ENCODE data around the gene SLC28A2. TPM values are rescaled to one million over a fixed set of nuclear protein-coding genes. Genes with fewer than 3 reads are reported as not detected.

SLC28A2 gene
- total and polyA plus RNA-seq, 9 of the 15 experiments (the other 6 are each of a cell fraction or from before 2014, with no cell fraction given) = 0.03 to 0.04 TPM; not detected in 7

DNA sequence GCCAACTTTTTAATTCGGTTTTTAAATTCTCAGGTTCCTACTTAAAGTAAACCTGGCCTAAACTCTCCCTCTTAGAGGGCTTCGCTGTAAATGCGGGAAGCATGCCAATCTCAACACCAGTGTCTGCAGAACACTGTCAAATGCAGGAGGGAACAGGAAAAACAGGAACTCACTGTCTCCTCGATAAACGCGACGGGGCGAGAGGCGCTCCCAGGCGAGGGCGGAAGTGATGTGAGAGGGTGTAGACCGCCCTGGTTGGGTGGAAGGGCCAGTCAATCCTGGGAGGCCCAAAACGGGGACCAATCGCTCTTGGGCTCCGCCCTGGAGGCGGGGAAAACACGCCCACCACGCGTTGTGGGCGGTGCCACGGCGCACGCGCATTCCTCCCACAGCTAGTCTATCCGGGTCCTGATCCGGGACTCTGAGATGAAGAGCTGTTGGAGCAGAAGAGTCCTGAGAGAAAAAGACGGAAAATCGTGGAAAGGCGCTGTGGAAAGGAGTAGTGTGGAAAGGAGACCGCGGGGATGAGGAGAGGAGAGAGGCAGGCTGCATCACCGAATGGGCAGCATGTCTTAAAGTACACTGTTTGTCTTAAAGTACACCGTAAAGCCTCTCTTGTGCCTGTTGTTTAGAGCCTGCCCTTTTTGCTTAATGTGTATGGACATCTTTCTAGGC, 27.1 kb downstream of the SLC28A2 start (continued):
- TF ChIP-seq, protein P1, sequence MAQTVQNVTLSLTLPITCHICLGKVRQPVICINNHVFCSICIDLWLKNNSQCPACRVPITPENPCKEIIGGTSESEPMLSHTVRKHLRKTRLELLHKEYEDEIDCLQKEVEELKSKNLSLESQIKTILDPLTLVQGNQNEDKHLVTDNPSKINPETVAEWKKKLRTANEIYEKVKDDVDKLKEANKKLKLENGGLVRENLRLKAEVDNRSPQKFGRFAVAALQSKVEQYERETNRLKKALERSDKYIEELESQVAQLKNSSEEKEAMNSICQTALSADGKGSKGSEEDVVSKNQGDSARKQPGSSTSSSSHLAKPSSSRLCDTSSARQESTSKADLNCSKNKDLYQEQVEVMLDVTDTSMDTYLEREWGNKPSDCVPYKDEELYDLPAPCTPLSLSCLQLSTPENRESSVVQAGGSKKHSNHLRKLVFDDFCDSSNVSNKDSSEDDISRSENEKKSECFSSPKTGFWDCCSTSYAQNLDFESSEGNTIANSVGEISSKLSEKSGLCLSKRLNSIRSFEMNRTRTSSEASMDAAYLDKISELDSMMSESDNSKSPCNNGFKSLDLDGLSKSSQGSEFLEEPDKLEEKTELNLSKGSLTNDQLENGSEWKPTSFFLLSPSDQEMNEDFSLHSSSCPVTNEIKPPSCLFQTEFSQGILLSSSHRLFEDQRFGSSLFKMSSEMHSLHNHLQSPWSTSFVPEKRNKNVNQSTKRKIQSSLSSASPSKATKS (CRISPR knock-in tag; IDR thresholded peaks at IDR 0.05) = no peak
- TF ChIP-seq ZNF121 (CRISPR knock-in tag; conservative IDR thresholded peaks at IDR 0.05) (no peak), ZFP36 (IDR thresholded peaks at IDR 0.05; ENCODE audit: low read depth, low read length, partially characterized antibody) (no peak), CHD2 (IDR thresholded peaks at IDR 0.05; ENCODE audit: low read depth, low read length) (peak; percentile 54), RBM25 (IDR thresholded peaks at IDR 0.05; ENCODE audit: low read depth, low read length, severe bottlenecking) (peak; percentile 56), FOS (IDR thresholded peaks at IDR 0.05; ENCODE audit: extremely low read depth, insufficient read length) (peak; percentile 76), IRF2 (CRISPR knock-in tag; IDR thresholded peaks at IDR 0.05) (no peak), ZNF146 (CRISPR knock-in tag; IDR thresholded peaks at IDR 0.05; ENCODE audit: unreplicated experiment) (no peak), HNRNPUL1 (IDR thresholded peaks at IDR 0.05; ENCODE audit: low read length) (no peak), MEIS2 (IDR thresholded peaks at IDR 0.05; ENCODE audit: partially characterized antibody) (peak; percentile 32), KLF1 (tag; IDR thresholded peaks at IDR 0.05) (peak; percentile 68; the same call in 1 of the 2 replicates), ZNF24 (IDR thresholded peaks at IDR 0.05) (no peak)
- TF ChIP-seq, protein P2, sequence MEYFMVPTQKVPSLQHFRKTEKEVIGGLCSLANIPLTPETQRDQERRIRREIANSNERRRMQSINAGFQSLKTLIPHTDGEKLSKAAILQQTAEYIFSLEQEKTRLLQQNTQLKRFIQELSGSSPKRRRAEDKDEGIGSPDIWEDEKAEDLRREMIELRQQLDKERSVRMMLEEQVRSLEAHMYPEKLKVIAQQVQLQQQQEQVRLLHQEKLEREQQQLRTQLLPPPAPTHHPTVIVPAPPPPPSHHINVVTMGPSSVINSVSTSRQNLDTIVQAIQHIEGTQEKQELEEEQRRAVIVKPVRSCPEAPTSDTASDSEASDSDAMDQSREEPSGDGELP (CRISPR knock-in tag; IDR thresholded peaks at IDR 0.05; ENCODE audit: borderline replicate concordance) = peak; percentile 34; the same call in 1 of the 2 replicates
- TF ChIP-seq, protein P3, sequence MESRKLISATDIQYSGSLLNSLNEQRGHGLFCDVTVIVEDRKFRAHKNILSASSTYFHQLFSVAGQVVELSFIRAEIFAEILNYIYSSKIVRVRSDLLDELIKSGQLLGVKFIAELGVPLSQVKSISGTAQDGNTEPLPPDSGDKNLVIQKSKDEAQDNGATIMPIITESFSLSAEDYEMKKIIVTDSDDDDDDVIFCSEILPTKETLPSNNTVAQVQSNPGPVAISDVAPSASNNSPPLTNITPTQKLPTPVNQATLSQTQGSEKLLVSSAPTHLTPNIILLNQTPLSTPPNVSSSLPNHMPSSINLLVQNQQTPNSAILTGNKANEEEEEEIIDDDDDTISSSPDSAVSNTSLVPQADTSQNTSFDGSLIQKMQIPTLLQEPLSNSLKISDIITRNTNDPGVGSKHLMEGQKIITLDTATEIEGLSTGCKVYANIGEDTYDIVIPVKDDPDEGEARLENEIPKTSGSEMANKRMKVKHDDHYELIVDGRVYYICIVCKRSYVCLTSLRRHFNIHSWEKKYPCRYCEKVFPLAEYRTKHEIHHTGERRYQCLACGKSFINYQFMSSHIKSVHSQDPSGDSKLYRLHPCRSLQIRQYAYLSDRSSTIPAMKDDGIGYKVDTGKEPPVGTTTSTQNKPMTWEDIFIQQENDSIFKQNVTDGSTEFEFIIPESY (CRISPR knock-in tag; IDR thresholded peaks at IDR 0.05) = no peak
- TF ChIP-seq, protein P4, sequence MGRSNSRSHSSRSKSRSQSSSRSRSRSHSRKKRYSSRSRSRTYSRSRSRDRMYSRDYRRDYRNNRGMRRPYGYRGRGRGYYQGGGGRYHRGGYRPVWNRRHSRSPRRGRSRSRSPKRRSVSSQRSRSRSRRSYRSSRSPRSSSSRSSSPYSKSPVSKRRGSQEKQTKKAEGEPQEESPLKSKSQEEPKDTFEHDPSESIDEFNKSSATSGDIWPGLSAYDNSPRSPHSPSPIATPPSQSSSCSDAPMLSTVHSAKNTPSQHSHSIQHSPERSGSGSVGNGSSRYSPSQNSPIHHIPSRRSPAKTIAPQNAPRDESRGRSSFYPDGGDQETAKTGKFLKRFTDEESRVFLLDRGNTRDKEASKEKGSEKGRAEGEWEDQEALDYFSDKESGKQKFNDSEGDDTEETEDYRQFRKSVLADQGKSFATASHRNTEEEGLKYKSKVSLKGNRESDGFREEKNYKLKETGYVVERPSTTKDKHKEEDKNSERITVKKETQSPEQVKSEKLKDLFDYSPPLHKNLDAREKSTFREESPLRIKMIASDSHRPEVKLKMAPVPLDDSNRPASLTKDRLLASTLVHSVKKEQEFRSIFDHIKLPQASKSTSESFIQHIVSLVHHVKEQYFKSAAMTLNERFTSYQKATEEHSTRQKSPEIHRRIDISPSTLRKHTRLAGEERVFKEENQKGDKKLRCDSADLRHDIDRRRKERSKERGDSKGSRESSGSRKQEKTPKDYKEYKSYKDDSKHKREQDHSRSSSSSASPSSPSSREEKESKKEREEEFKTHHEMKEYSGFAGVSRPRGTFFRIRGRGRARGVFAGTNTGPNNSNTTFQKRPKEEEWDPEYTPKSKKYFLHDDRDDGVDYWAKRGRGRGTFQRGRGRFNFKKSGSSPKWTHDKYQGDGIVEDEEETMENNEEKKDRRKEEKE (IDR thresholded peaks at IDR 0.05; ENCODE audit: borderline replicate concordance in 1 of 2, control insufficient read depth in 1 of 2, low read depth in 2 of 2, low read length in 1 of 2) = no peak
- TF ChIP-seq, protein P5, sequence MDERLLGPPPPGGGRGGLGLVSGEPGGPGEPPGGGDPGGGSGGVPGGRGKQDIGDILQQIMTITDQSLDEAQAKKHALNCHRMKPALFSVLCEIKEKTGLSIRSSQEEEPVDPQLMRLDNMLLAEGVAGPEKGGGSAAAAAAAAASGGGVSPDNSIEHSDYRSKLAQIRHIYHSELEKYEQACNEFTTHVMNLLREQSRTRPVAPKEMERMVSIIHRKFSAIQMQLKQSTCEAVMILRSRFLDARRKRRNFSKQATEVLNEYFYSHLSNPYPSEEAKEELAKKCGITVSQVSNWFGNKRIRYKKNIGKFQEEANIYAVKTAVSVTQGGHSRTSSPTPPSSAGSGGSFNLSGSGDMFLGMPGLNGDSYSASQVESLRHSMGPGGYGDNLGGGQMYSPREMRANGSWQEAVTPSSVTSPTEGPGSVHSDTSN (CRISPR knock-in tag; IDR thresholded peaks at IDR 0.05; ENCODE audit: low read depth) = peak; percentile 87
- TF ChIP-seq, protein P5 (tag; conservative IDR thresholded peaks at IDR 0.05; ENCODE audit: low read depth) = peak; percentile 98
